Measurements from ENCODE around the gene AQP1.

DNA sequence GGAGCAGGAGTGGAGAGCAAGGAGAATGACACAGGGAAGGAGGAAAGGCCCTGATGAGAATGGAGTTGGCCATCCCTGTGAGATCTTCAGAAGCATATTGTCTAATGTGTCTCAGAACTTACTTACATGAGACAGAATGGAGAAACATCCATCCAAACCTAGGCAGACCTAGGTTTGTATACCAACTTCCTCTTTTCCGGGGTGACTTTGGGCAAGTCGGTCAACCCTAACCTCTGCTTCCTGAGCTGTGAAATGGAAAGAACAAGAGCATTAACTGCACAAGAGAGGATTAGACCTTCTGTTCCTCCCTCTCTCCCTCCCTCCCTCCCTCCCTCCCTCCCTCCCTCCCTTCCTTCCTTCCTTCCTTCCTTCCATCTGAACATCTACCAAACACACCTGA is 56.6 kb downstream of the AQP1 start:
- no peak for TF ChIP-seq POLR2A (IDR thresholded peaks at IDR 0.05)
- TF ChIP-seq POLR2AphosphoS5 (IDR thresholded peaks at IDR 0.05): no peak
